Testis (tissue), 3 donors: ENCODE measurements around the gene THTPA. TPM values are rescaled to one million over a fixed set of nuclear protein-coding genes. Genes with fewer than 3 reads are reported as not detected.

ENCODE experiments used
- DNase-seq: peaks from one replicate; pipeline ENCODE4 v3.0.0-alpha.2; 2019
- H3K27ac ChIP-seq, 2 donors: fragments of 200-600 bp; sonication (generic); one replicate each; pipeline ENCODE4 v1.5.1; 2019
- H3K27me3 ChIP-seq: fragments of 200-600 bp; sonication (generic); one replicate; pipeline ENCODE4 v1.5.1; 2019
- H3K36me3 ChIP-seq: fragments of 200-600 bp; sonication (generic); one replicate; pipeline ENCODE4 v1.5.1; 2017; ENCODE audit warnings: low read depth; ENCODE audit errors: missing control alignments
- H3K4me1 ChIP-seq: fragments of 200-600 bp; sonication (generic); one replicate; pipeline ENCODE4 v1.5.1; 2019
- H3K4me3 ChIP-seq, 2 donors: fragments of 200-600 bp; sonication (generic); one replicate each; pipeline ENCODE4 v1.5.1; 2017 to 2019
- H3K9me3 ChIP-seq: fragments of 200-600 bp; sonication (generic); one replicate; pipeline ENCODE4 v1.5.1; 2017
- POLR2A ChIP-seq: fragments of 450-650 bp; IDR thresholded peaks from one replicate; pipeline ENCODE4 v1.6.1; 2017; ENCODE audit warnings: antibody characterized with exemption, mild to moderate bottlenecking, moderate library complexity
- WGBS, 2 donors: methylation state at CpG; one replicate each; pipeline ENCODE4 v1.1.5; 2018; 5-methylcytosine and 5-hydroxymethylcytosine counted together
- intact Hi-C: fragments of 100-400 bp; cut with DNase I; formaldehyde crosslinking; loops from one replicate; pipeline ENCODE4 v1.15.1; 2023; ENCODE audit warnings: low total_unique reads
- polyA plus RNA-seq: library from polyadenylated mRNA; stranded (reverse); fragments of 350-450 nt; fragmentation: Illumina TruSeq; extraction: RNeasy Lipid Tissue Mini Kit (QIAGEN cat#74804); gene quantifications from one replicate; pipeline ENCODE4 v1.2.3, GENCODE V29; 2014; ENCODE audit warnings: low read depth, low replicate concordance; ENCODE audit not compliant: insufficient read depth
- total RNA-seq, 2 donors: library from RNA; depleted of rRNA; stranded (reverse); fragments of >200 nt; gene quantifications; one replicate each; pipeline ENCODE4 v1.2.3, GENCODE V29; 2016
- TF ChIP-seq, protein P1 (sequence below), 3 experiments: fragments of 450-650 bp in 2 of 3; fragments of 200-600 bp in 1 of 3; sonication (generic) in 1 of 3; IDR thresholded peaks; one replicate each; pipeline ENCODE4 v1.5.1; 2016 to 2019; ENCODE audit warnings: antibody characterized with exemption in 3 of 3, mild to moderate bottlenecking in 2 of 3, moderate library complexity in 1 of 3

Gene THTPA
- total and polyA plus RNA-seq, 3 donors from 2014 or later, result 25.1 to 60.3 (median 34.9) TPM

DNA sequence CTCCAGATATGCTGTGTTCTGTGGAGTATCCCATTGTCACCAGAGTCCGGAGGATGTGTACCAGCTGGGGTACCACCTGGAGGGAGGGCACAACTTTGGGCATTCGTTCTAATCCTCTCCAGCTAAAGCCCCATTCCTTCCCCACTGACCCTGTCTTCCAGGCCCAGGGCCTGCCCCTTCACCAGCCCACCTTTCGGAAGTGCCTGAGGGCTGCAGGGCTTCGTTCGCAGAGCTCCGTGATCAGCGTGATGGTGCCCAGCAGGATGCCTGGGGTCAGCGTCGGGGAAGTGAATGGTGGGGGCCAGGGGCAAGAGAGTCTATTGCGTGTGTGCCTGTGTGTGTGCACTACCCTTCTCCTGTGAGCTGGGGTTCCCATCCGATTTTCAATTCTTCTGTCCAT lies 9.6 kb downstream of the THTPA start:
- H3K4me1 ChIP-seq, result peaks cover 4% of the 10 kb centered on the region
- 90 to 94% methylated on average over 4 to 11 of the region's 11 CpGs for WGBS, 2 donors
- DNase-seq, result no peak
- H3K9me3 ChIP-seq, result no peaks in the 10 kb centered on the region
- no peak for TF ChIP-seq POLR2A
- TF ChIP-seq, protein P1, sequence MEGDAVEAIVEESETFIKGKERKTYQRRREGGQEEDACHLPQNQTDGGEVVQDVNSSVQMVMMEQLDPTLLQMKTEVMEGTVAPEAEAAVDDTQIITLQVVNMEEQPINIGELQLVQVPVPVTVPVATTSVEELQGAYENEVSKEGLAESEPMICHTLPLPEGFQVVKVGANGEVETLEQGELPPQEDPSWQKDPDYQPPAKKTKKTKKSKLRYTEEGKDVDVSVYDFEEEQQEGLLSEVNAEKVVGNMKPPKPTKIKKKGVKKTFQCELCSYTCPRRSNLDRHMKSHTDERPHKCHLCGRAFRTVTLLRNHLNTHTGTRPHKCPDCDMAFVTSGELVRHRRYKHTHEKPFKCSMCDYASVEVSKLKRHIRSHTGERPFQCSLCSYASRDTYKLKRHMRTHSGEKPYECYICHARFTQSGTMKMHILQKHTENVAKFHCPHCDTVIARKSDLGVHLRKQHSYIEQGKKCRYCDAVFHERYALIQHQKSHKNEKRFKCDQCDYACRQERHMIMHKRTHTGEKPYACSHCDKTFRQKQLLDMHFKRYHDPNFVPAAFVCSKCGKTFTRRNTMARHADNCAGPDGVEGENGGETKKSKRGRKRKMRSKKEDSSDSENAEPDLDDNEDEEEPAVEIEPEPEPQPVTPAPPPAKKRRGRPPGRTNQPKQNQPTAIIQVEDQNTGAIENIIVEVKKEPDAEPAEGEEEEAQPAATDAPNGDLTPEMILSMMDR (IDR thresholded peaks at IDR 0.05), result no peak
- H3K27me3 ChIP-seq, result no peaks in the 10 kb centered on the region
- intact Hi-C loops, result no loop called here
- H3K4me3 ChIP-seq, result no peak overlapping the region
- no peaks in the 10 kb centered on the region for H3K36me3 ChIP-seq
- H3K27ac ChIP-seq, result no peak overlapping the region

DNA sequence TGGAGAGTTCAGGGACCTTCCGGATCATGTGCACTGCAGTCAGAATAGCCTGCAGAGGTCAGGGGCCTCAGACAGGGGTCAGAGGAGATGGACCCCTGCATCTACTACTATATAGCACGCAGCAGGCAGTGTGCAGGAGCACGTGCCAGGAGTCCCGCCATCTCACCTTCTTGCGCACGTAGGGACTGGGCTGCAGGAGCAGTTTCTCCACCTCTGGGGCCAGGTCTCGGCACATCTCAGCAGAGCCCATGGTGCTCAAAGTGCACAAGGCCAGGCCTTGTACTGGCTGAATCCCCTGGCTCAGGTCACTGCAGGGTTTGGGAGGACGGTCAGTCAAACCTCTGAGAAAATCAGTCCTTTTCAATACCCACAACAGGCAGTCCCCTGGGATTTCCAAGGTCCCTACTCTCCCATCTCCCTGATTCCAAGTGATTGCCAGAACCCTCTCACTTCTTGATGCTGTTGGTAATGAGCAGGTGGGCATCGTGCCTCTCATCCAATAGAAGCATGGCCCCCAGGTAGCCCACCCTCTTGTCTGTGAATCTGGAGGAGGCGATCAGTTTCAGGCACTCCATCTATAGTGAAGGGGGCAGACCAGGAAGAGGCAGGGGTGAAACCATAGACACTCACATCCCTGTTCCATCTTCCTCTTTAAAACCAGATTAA lies 10.2 kb downstream of the THTPA start:
- H3K4me3 ChIP-seq, result no peak overlapping the region
- TF ChIP-seq, protein P1 (IDR thresholded peaks at IDR 0.05), result no peak
- no peak for TF ChIP-seq POLR2A
- intact Hi-C loops, result no loop called here
- WGBS, 2 donors, result 76 to 88% methylated on average over 4 to 10 of the region's 10 CpGs
- peaks cover 4% of the 10 kb centered on the region for H3K4me1 ChIP-seq
- no peaks in the 10 kb centered on the region for H3K9me3 ChIP-seq
- DNase-seq, result no peak
- no peaks in the 10 kb centered on the region for H3K36me3 ChIP-seq
- H3K27me3 ChIP-seq, result no peaks in the 10 kb centered on the region
- no peak overlapping the region for H3K27ac ChIP-seq

- Histone ChIP-seq H3K4me3 (peak overlapping the region; percentile 58 to 65), H3K4me1 (peaks cover 4% of the 10 kb centered on the region), H3K27ac (peak overlapping the region; percentile 2 to 85), H3K27me3 (no peaks in the 10 kb centered on the region), H3K36me3 (no peaks in the 10 kb centered on the region), H3K9me3 (no peaks in the 10 kb centered on the region)
- no peak for DNase-seq
- intact Hi-C loops, result no loop called here
- TF ChIP-seq POLR2A, result no peak
- TF ChIP-seq, protein P1 (IDR thresholded peaks at IDR 0.05), result no peak
- WGBS, 2 donors, result 6 to 11% methylated on average over 5 of the region's 5 CpGs
Observed at GRCh38 chr14:23566778-23567185, 10.7 kb downstream of the THTPA start.

- WGBS, 2 donors, result 1 to 2% methylated on average over 48 to 53 of the region's 53 CpGs
- intact Hi-C loops, result no loop called here
- Histone ChIP-seq H3K36me3 (no peaks in the 10 kb centered on the region), H3K27ac (peak within 1 kb of the TSS; percentile 2 to 85), H3K4me1 (peaks cover 4% of the 10 kb centered on the region), H3K9me3 (no peaks in the 10 kb centered on the region), H3K4me3 (peak within 1 kb of the TSS; percentile 58 to 65), H3K27me3 (no peaks in the 10 kb centered on the region)
- peak; percentile 90 for DNase-seq
- TF ChIP-seq POLR2A, result no peak
- TF ChIP-seq, protein P1 (IDR thresholded peaks at IDR 0.05), result no peak
Observed at GRCh38 chr14:23567186-23568020, 11.3 kb downstream of the THTPA start, which contains the start of gene AP1G2. Gene AP1G2, minus strand, starts transcription at chr14:23567791. Its CDS starts 477 bp downstream, at chr14:23567314.
